Uterus (tissue), 4 donors: ENCODE measurements around the gene LEFTY1. TPM values are rescaled to one million over a fixed set of nuclear protein-coding genes. Genes with fewer than 3 reads are reported as not detected.

Experiments used
- DNase-seq, 2 donors: peaks; one replicate each; pipeline ENCODE4 v3.0.0-alpha.2; 2019 to 2020
- H3K27ac ChIP-seq, 2 donors: fragments of 200-600 bp; sonication (generic); 1 replicate in 1 of 2; 2 replicates in 1 of 2; pipeline ENCODE4 v1.5.1; 2016 to 2018
- H3K27me3 ChIP-seq, 2 donors: fragments of 200-600 bp; sonication (generic); one replicate each; pipeline ENCODE4 v1.5.1; 2018 to 2019; ENCODE audit warnings: control low read depth in 1 of 2
- H3K36me3 ChIP-seq, 2 donors: fragments of 200-600 bp; sonication (generic); one replicate each; pipeline ENCODE4 v1.5.1; 2019; ENCODE audit warnings: control low read depth in 1 of 2
- H3K4me1 ChIP-seq, 2 donors: fragments of 200-600 bp; sonication (generic); one replicate each; pipeline ENCODE4 v1.5.1; 2018 to 2019; ENCODE audit warnings: control low read depth in 1 of 2
- H3K4me3 ChIP-seq, 2 donors: fragments of 200-600 bp; sonication (generic); 1 replicate in 1 of 2; 2 replicates in 1 of 2; pipeline ENCODE4 v1.5.1; 2018 to 2019; ENCODE audit warnings: mild to moderate bottlenecking in 1 of 2
- H3K9me3 ChIP-seq, 2 donors: fragments of 200-600 bp; sonication (generic); one replicate each; pipeline ENCODE4 v1.5.1; 2019; ENCODE audit warnings: control low read depth in 1 of 2
- POLR2A ChIP-seq, 2 donors: fragments of 450-650 bp; IDR thresholded peaks; one replicate each; pipeline ENCODE4 v1.6.1; 2016; ENCODE audit warnings: antibody characterized with exemption in 2 of 2, mild to moderate bottlenecking in 1 of 2, moderate library complexity in 1 of 2
- intact Hi-C: fragments of 100-400 bp; cut with DNase I; formaldehyde crosslinking; loops from one replicate; pipeline ENCODE4 v1.15.1; 2023; ENCODE audit warnings: low total_unique reads
- total RNA-seq, 4 donors: library from RNA; depleted of rRNA in 3 of 4; stranded (reverse); fragments of >200 nt in 3 of 4; gene quantifications; one replicate each; pipeline versions ENCODE4 v1.1.0 to v1.2.4, GENCODE V29; 2014 to 2023
- TF ChIP-seq, protein P1 (sequence below), 4 experiments: fragments of 200-600 bp in 2 of 4; fragments of 450-650 bp in 2 of 4; sonication (generic) in 2 of 4; IDR thresholded peaks; one replicate each; pipeline ENCODE4 v1.5.1; 2016 to 2019; ENCODE audit warnings: antibody characterized with exemption in 4 of 4, mild to moderate bottlenecking in 2 of 4, moderate library complexity in 1 of 4
- donor health status: DM: yes; HTN: yes; CAD: no.

LEFTY1 gene
- total RNA-seq, 4 donors from 2014 or later, result 1.1 to 3.5 TPM; not detected in 2

DNA sequence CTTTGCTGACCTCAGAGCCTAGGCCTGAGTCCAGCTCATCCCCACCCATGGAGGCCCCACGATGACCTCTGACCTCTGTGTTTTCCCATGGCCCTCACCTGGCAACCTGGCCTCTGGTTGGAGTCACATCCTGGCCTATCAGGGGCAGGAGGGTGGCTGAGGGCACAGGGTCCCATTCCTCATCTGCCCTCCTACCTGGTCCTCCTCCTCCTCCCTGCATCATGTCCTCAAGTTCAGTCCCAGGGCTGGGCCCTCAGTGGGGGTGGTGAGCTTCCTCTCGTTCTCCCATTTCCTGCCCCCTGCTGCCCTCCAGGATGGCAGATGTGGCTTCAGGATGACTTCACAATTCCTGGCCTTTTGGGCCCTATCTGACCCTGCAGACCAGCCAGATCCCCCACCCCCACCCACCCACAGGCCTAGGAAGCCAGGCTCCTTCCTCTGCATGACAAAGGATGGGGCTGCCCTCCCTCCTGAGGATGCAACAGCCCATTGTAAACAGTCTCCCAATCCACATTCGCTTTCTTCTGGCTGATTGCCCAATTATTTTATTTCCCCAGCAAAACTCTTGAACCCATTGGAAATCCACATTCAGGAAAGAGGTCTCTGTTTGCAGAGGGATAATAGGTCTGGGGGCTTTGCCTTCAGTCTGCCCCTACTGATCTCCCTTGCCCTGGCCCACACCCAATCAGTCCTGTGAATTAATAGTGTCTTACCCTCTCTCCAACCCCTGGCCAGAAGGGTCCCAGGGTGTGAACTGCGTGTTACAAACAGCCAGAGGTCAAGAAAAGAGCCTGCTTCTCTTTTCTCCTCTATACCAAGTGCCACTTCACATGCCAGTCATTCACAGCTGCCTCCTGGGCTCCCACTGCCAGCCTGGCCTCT, 10.3 kb upstream of the LEFTY1 start:
- Histone ChIP-seq H3K4me3 (no peak overlapping the region), H3K36me3 (no peaks in the 10 kb centered on the region), H3K27me3 (no peaks in the 10 kb centered on the region), H3K4me1 (no peaks in the 10 kb centered on the region), H3K27ac (no peak overlapping the region), H3K9me3 (no peaks in the 10 kb centered on the region)
- TF ChIP-seq POLR2A (IDR thresholded peaks at IDR 0.05), result no peak
- TF ChIP-seq, protein P1, sequence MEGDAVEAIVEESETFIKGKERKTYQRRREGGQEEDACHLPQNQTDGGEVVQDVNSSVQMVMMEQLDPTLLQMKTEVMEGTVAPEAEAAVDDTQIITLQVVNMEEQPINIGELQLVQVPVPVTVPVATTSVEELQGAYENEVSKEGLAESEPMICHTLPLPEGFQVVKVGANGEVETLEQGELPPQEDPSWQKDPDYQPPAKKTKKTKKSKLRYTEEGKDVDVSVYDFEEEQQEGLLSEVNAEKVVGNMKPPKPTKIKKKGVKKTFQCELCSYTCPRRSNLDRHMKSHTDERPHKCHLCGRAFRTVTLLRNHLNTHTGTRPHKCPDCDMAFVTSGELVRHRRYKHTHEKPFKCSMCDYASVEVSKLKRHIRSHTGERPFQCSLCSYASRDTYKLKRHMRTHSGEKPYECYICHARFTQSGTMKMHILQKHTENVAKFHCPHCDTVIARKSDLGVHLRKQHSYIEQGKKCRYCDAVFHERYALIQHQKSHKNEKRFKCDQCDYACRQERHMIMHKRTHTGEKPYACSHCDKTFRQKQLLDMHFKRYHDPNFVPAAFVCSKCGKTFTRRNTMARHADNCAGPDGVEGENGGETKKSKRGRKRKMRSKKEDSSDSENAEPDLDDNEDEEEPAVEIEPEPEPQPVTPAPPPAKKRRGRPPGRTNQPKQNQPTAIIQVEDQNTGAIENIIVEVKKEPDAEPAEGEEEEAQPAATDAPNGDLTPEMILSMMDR (IDR thresholded peaks at IDR 0.05), result no peak
- intact Hi-C loops, result no loop called here
- DNase-seq, result no peak

DNA sequence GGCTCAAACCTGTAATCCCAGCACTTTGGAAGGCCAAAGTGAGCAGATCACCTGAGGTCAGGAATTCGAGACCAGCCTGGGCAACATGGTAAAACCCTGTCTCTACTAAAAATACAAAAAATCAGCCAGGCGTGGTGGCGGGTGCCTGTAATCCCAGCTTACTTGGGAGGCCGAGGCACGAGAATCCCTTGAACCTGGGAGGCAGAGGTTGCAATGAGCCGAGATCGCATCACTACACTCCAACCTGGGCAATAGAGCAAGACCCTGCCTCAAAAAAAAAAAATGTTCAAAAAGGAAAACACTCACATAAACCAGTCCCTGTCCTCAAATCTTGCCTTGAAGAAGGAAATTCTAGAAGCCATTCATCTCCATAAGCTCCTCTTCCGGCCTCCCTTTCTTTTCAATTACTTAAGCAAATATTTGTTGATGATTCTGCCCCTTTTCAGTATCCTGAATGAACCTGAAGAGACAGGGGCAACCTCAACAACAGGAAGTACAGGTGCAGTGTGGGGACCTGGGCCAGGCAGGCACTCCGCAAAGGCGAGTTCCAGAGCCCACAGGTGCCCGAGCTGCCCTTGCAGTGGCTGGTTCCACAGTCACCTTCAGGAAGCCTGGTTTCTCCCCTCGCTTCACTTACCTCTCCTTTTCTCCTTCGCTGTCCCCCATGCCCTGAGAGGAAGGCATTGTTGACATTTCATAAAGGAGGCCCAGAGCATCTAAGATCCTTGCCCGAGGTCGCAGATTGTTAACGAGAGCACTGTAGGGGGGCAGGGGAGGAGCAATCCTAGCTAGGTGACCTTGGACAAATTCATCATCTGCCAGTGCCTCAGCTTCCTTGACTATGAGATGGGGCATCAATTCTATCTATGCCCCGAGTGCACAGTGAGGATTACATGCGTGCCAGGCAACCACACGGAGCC, 8.9 kb upstream of the LEFTY1 start:
- no peak for DNase-seq
- intact Hi-C loops, result no loop called here
- Histone ChIP-seq H3K36me3 (no peaks in the 10 kb centered on the region), H3K4me3 (no peak overlapping the region), H3K4me1 (no peaks in the 10 kb centered on the region), H3K27me3 (no peaks in the 10 kb centered on the region), H3K9me3 (no peaks in the 10 kb centered on the region), H3K27ac (no peak overlapping the region)
- TF ChIP-seq POLR2A (IDR thresholded peaks at IDR 0.05), result no peak
- TF ChIP-seq, protein P1 (IDR thresholded peaks at IDR 0.05), result no peak

DNA sequence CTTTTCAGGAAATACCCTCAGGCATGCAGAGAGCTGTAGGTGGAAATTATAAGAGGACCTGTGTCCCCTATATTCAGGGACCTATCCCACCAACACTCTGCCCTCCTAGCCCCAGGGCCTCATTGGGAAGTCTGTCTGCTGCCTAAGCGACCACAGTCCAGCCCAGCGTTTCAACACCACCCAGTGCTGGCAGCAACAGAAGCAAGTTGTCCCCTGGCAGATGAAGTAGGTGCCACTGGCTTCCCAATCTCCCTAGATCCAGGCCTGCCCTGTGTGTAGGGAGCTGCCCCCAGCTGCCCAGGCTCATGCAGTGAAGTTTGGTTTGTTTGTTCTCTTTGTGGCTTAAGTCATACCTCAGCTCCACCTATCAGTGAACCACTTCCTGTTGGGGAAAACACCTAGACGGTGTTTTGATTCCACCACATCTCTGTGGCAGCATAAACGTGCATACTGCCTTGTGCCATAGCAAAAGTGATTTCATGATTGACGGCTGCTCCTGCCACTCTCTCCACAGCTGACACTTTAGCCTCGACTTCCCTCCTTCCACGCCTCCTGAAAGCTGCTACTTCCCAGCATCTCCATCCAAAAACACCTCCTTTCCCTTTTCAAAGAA, 8.1 kb upstream of the LEFTY1 start:
- H3K36me3 ChIP-seq, result no peaks in the 10 kb centered on the region
- H3K4me3 ChIP-seq, result no peak overlapping the region
- no peaks in the 10 kb centered on the region for H3K27me3 ChIP-seq
- no peak overlapping the region for H3K27ac ChIP-seq
- H3K4me1 ChIP-seq, result no peaks in the 10 kb centered on the region
- intact Hi-C loops, result no loop called here
- DNase-seq, result no peak
- no peaks in the 10 kb centered on the region for H3K9me3 ChIP-seq
- TF ChIP-seq POLR2A (IDR thresholded peaks at IDR 0.05), result no peak
- TF ChIP-seq, protein P1 (IDR thresholded peaks at IDR 0.05), result no peak

DNA sequence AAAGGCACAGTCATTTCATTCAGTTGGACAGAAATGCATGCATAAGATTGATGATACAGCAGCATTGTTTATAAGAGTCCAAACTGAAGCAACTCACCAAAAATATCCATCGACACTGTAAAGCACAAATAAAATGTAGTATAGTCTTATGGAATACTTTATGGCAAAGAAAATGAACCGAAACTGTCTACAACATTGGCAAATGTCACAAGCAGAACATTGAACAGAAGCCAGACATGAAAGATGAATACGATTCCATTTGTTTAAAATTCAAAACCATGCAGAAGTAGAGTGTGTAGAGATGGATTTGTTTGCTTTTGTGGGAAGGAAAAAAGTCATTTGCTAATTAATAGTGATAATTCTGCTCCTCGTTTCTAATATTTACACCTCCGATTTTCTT, 7.5 kb upstream of the LEFTY1 start:
- no peak for TF ChIP-seq POLR2A (IDR thresholded peaks at IDR 0.05)
- TF ChIP-seq, protein P1 (IDR thresholded peaks at IDR 0.05), result no peak
- no peak overlapping the region for H3K4me3 ChIP-seq
- H3K9me3 ChIP-seq, result no peaks in the 10 kb centered on the region
- intact Hi-C loops, result no loop called here
- no peaks in the 10 kb centered on the region for H3K36me3 ChIP-seq
- H3K27ac ChIP-seq, result no peak overlapping the region
- H3K27me3 ChIP-seq, result no peaks in the 10 kb centered on the region
- DNase-seq, result no peak
- H3K4me1 ChIP-seq, result no peaks in the 10 kb centered on the region
